GM18873 (cell line): ENCODE results near the gene COL13A1.

Experiments
- ATAC-seq: cut with Tn5 transposase; IDR thresholded peaks from one replicate; pipeline ENCODE4 v1.9.1; 2021; ENCODE audit warnings: mild to moderate bottlenecking, moderate library complexity, moderate number of reproducible peaks; ENCODE audit not compliant: unreplicated experiment, low FRiP score

COL13A1 gene

GRCh38 chr10:69901022-69901421, 99.3 kb downstream of the COL13A1 start:
- no peak for ATAC-seq

- no peak for ATAC-seq
These were observed 100.2 kb downstream of the COL13A1 start for GRCh38 chr10:69901628-69902505.

- no peak for ATAC-seq
These were observed 101.3 kb downstream of the COL13A1 start for GRCh38 chr10:69902835-69903535.

- ATAC-seq = no peak
These were observed 102.8 kb downstream of the COL13A1 start for GRCh38 chr10:69904533-69904932.

GRCh38 chr10:69906425-69906824, 104.7 kb downstream of the COL13A1 start:
- no peak for ATAC-seq

GRCh38 chr10:69907517-69907916, 105.8 kb downstream of the COL13A1 start:
- no peak for ATAC-seq

GRCh38 chr10:69908124-69908523, 106.4 kb downstream of the COL13A1 start:
- ATAC-seq = no peak

- ATAC-seq = no peak
These were observed 108.9 kb downstream of the COL13A1 start for GRCh38 chr10:69910561-69910960.

GRCh38 chr10:69911613-69912528, 110.2 kb downstream of the COL13A1 start:
- ATAC-seq = no peak

- no peak for ATAC-seq
These were observed 110.9 kb downstream of the COL13A1 start for GRCh38 chr10:69912589-69912988.

GRCh38 chr10:69913606-69914382, 112.1 kb downstream of the COL13A1 start:
- no peak for ATAC-seq

- no peak for ATAC-seq
These were observed 112.9 kb downstream of the COL13A1 start for GRCh38 chr10:69914398-69915214.

- no peak for ATAC-seq
These were observed 113.5 kb downstream of the COL13A1 start for GRCh38 chr10:69915215-69915560.

GRCh38 chr10:69916118-69916517, 114.4 kb downstream of the COL13A1 start:
- ATAC-seq = no peak

GRCh38 chr10:69918036-69918435, 116.3 kb downstream of the COL13A1 start:
- no peak for ATAC-seq

- ATAC-seq = no peak
These were observed 117.5 kb downstream of the COL13A1 start for GRCh38 chr10:69919250-69919649.

GRCh38 chr10:69925111-69925510, 123.4 kb downstream of the COL13A1 start:
- no peak for ATAC-seq

- ATAC-seq = no peak
These were observed 126.6 kb downstream of the COL13A1 start for GRCh38 chr10:69928339-69928738.

- no peak for ATAC-seq
These were observed 127.9 kb downstream of the COL13A1 start for GRCh38 chr10:69929575-69929974.
